SK-N-SH (cell line): ENCODE results near the gene ZFYVE9.

Experiments
- EP300 ChIP-seq, 2 experiments: IDR thresholded peaks; 2 replicates each; pipeline versions ENCODE4 v1.4.0 to v1.6.1; 2012; ENCODE audit warnings: borderline replicate concordance in 1 of 2, low read depth in 1 of 2, low read length in 1 of 2
- EZH2phosphoT487 ChIP-seq: fragments of 200-600 bp; sonication (generic); IDR thresholded peaks from 2 replicates; pipeline ENCODE4 v1.6.1; 2017; ENCODE audit warnings: low read depth, mixed run types, mild to moderate bottlenecking, antibody characterized with exemption, moderate library complexity, borderline replicate concordance
- FOSL2 ChIP-seq: IDR thresholded peaks from 2 replicates; pipeline ENCODE4 v1.4.0; 2012; ENCODE audit warnings: low read depth, mild to moderate bottlenecking, moderate library complexity, borderline replicate concordance
- GATA2 ChIP-seq: sonication (generic); formaldehyde crosslinking; IDR thresholded peaks from 2 replicates; pipeline ENCODE4 v1.5.0; 2020; ENCODE audit warnings: mild to moderate bottlenecking, missing genetic modification reagents
- IRF3 ChIP-seq: fragments of 150-350 bp; IDR thresholded peaks from 2 replicates; pipeline ENCODE4 v1.6.1; 2016; ENCODE audit warnings: mild to moderate bottlenecking, low read depth, low read length
- MEF2A ChIP-seq: IDR thresholded peaks from 2 replicates; pipeline ENCODE4 v1.4.0; 2012; ENCODE audit warnings: low read depth, borderline replicate concordance
- NRF1 ChIP-seq: IDR thresholded peaks from 2 replicates; pipeline ENCODE4 v1.6.1; 2012; ENCODE audit warnings: low read depth, mild to moderate bottlenecking, low read length
- RAD21 ChIP-seq: IDR thresholded peaks from 2 replicates; pipeline ENCODE4 v1.6.1; 2012; ENCODE audit warnings: mild to moderate bottlenecking, low read length
- RFX5 ChIP-seq: IDR thresholded peaks from 2 replicates; pipeline ENCODE4 v1.6.1; 2012; ENCODE audit warnings: mild to moderate bottlenecking, improper control_type of control experiment, low read length
- TEAD4 ChIP-seq: IDR thresholded peaks from 2 replicates; pipeline ENCODE4 v1.4.0; 2012; ENCODE audit warnings: mild to moderate bottlenecking, borderline replicate concordance; ENCODE audit not compliant: insufficient read depth
- TF ChIP-seq, protein P1 (sequence below): fragments of 200-600 bp; sonication (generic); IDR thresholded peaks from 2 replicates; pipeline ENCODE4 v1.6.1; 2017; ENCODE audit warnings: antibody characterized with exemption, mild to moderate bottlenecking, moderate library complexity
- TF ChIP-seq, protein P2 (sequence below): fragments of 150-350 bp; IDR thresholded peaks from 2 replicates; pipeline ENCODE4 v1.6.1; 2017; ENCODE audit warnings: antibody characterized with exemption, low read length, low read depth, borderline replicate concordance
- TF ChIP-seq, protein P3 (sequence below): IDR thresholded peaks from 2 replicates; pipeline ENCODE4 v1.4.0; 2012; ENCODE audit warnings: low read depth
- TF ChIP-seq, protein P4 (sequence below): IDR thresholded peaks from 2 replicates; pipeline ENCODE4; 2012

DNA sequence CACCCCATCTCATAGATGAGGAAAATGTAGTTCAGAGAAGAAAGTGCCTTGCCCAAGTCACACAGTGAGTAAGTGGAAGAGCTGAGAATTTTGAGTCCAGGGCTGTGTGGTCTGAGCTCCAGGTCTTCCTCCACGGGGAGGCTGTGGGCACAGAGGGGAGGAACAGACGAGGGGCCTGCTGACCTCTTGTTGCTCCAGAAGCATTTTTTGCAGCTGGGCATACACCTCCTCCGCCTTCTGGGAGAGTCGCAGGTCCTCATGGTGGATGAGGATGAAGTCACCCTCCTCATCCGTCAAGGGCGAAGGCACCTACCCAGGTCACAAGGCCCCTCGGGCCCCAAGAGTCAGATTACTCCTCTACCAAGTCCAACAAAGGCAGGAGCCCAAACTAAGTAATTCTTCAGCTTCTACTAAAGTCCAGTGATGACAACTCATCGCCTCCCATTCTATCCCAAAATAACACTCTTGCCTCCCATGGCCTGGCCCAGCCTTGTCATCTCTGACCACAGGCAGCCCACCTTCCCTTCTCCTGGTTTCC, 215.0 kb downstream of the ZFYVE9 start:
- no peak for TF ChIP-seq FOSL2
- TF ChIP-seq, protein P1, sequence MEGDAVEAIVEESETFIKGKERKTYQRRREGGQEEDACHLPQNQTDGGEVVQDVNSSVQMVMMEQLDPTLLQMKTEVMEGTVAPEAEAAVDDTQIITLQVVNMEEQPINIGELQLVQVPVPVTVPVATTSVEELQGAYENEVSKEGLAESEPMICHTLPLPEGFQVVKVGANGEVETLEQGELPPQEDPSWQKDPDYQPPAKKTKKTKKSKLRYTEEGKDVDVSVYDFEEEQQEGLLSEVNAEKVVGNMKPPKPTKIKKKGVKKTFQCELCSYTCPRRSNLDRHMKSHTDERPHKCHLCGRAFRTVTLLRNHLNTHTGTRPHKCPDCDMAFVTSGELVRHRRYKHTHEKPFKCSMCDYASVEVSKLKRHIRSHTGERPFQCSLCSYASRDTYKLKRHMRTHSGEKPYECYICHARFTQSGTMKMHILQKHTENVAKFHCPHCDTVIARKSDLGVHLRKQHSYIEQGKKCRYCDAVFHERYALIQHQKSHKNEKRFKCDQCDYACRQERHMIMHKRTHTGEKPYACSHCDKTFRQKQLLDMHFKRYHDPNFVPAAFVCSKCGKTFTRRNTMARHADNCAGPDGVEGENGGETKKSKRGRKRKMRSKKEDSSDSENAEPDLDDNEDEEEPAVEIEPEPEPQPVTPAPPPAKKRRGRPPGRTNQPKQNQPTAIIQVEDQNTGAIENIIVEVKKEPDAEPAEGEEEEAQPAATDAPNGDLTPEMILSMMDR, result no peak
- TF ChIP-seq IRF3, result no peak
- no peak for TF ChIP-seq RFX5
- no peak for TF ChIP-seq GATA2 (CRISPR knock-in tag)
- TF ChIP-seq EZH2phosphoT487, result no peak
- TF ChIP-seq, protein P2, sequence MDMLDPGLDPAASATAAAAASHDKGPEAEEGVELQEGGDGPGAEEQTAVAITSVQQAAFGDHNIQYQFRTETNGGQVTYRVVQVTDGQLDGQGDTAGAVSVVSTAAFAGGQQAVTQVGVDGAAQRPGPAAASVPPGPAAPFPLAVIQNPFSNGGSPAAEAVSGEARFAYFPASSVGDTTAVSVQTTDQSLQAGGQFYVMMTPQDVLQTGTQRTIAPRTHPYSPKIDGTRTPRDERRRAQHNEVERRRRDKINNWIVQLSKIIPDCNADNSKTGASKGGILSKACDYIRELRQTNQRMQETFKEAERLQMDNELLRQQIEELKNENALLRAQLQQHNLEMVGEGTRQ, result no peak
- TF ChIP-seq RAD21, result no peak
- no peak for TF ChIP-seq NRF1
- TF ChIP-seq EP300 (IDR thresholded peaks at IDR 0.05; ENCODE audit: borderline replicate concordance in 1 of 2, low read depth in 1 of 2, low read length in 1 of 2), result no peak
- no peak for TF ChIP-seq MEF2A
- TF ChIP-seq TEAD4, result no peak
- TF ChIP-seq, protein P3, sequence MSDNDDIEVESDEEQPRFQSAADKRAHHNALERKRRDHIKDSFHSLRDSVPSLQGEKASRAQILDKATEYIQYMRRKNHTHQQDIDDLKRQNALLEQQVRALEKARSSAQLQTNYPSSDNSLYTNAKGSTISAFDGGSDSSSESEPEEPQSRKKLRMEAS, result no peak
- TF ChIP-seq, protein P4, sequence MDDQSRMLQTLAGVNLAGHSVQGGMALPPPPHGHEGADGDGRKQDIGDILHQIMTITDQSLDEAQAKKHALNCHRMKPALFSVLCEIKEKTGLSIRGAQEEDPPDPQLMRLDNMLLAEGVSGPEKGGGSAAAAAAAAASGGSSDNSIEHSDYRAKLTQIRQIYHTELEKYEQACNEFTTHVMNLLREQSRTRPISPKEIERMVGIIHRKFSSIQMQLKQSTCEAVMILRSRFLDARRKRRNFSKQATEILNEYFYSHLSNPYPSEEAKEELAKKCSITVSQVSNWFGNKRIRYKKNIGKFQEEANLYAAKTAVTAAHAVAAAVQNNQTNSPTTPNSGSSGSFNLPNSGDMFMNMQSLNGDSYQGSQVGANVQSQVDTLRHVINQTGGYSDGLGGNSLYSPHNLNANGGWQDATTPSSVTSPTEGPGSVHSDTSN, result no peak
